ENCODE results near the gene IKBKE. TPM values are rescaled to one million over a fixed set of nuclear protein-coding genes. Genes with fewer than 3 reads are reported as not detected.

IKBKE gene
- polyA plus RNA-seq, 2 of the 4 experiments (the other 2 are of a cell fraction): 6.3 to 6.4 TPM

GRCh38 chr1:206540044-206540780 is 69.9 kb downstream of the IKBKE start:
- no peak for FAIRE-seq
- ChIA-PET POLR2A (interaction anchor here (0.8 kb wide), 1 partner anchor 15 kb away, joined by 3 read pairs; no protein-coding TSS in a partner anchor), CTCF (interaction anchor here (0.7 to 14.4 kb wide), 5 partner anchors 25 to 53 kb away, joined by 3 to 219 read pairs (median 16); no protein-coding TSS in a partner anchor)
- 70% methylated on average over 6 of the region's 8 CpGs for WGBS (ENCODE audit: missing lambda C conversion rate)
- TF ChIP-seq FOSL2 (IDR thresholded peaks at IDR 0.05) (no peak), FOSL2 (CRISPR knock-in tag; IDR thresholded peaks at IDR 0.05) (no peak), TP53 (CRISPR knock-in tag; IDR thresholded peaks at IDR 0.05) (no peak), RARB (CRISPR knock-in tag; IDR thresholded peaks at IDR 0.05) (no peak), EHMT2 (IDR thresholded peaks at IDR 0.05; ENCODE audit: low read depth) (no peak), POLR2A (IDR thresholded peaks at IDR 0.05; ENCODE audit: low read length) (no peak), SMC3 (IDR thresholded peaks at IDR 0.05) (no peak), POLR2AphosphoS2 (conservative IDR thresholded peaks at IDR 0.05; ENCODE audit: low read length) (no peak), CHD2 (IDR thresholded peaks at IDR 0.05; ENCODE audit: low read length, partially characterized antibody) (no peak), RFX5 (IDR thresholded peaks at IDR 0.05) (no peak), HOXB13 (CRISPR knock-in tag; IDR thresholded peaks at IDR 0.05; ENCODE audit: low read depth) (no peak), CEBPB (IDR thresholded peaks at IDR 0.05) (no peak), JUN (IDR thresholded peaks at IDR 0.05) (no peak), RNF2 (IDR thresholded peaks at IDR 0.05; ENCODE audit: borderline replicate concordance, low read depth) (no peak), SREBF2 (IDR thresholded peaks at IDR 0.05) (no peak)
- TF ChIP-seq, protein P1, sequence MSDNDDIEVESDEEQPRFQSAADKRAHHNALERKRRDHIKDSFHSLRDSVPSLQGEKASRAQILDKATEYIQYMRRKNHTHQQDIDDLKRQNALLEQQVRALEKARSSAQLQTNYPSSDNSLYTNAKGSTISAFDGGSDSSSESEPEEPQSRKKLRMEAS (IDR thresholded peaks at IDR 0.05): no peak
- no peak overlapping the region for H3K27ac ChIP-seq
- no peak for DNase-seq (ENCODE audit: low read depth in 1 of 2, low spot score in 1 of 2)
- H3K4me2 ChIP-seq: no peak overlapping the region
- no peak overlapping the region for H3K4me3 ChIP-seq
- H3K4me1 ChIP-seq: no peaks in the 10 kb centered on the region
- no peak for ATAC-seq
- H3K9me3 ChIP-seq: no peaks in the 10 kb centered on the region

DNA sequence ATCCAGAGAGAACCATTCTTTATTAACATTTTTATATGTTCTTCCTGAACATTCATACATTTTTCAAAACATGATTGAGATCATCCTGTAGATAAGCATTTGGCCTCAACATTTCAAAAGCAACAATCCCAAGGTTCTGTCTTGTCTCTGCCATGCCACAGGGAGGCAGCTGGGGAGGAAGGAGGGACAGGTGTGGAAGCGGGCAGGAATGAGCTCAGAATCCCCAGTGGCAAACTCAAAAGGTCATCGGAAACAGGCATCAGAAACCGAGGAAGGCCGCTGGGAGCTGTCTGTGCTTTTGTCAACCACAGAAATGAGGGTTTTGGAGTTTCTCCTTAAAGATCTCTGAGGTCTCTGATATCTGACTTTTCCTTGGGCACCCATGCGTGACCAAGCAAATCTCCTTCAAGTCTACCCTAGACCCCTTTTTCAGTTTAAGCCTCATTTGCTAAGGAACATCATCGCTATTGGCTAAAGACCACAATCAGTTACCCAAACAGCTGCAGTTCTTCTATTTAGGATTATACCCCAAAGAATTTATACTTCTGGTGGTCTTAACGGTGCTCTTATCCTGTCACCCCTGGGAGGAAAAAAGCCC is 71.1 kb downstream of the IKBKE start:
- ChIA-PET POLR2A (interaction anchor here (0.8 kb wide), 1 partner anchor 14 kb away, joined by 3 read pairs; no protein-coding TSS in a partner anchor), CTCF (interaction anchor here (0.6 to 14.4 kb wide), 7 partner anchors 14 to 441 kb away, joined by 3 to 219 read pairs (median 4); no protein-coding TSS in a partner anchor)
- WGBS (ENCODE audit: missing lambda C conversion rate): 87% methylated on average over 7 of the region's 7 CpGs
- no peak for TF ChIP-seq POLR2A (IDR thresholded peaks at IDR 0.05; ENCODE audit: low read length)
- no peak for TF ChIP-seq FOSL2 (IDR thresholded peaks at IDR 0.05)
- TF ChIP-seq FOSL2 (CRISPR knock-in tag; IDR thresholded peaks at IDR 0.05): no peak
- TF ChIP-seq RCOR1 (IDR thresholded peaks at IDR 0.05; ENCODE audit: low read depth, low read length): no peak
- TF ChIP-seq POLR2AphosphoS2 (conservative IDR thresholded peaks at IDR 0.05; ENCODE audit: low read length): no peak
- TF ChIP-seq ZNF302 (CRISPR knock-in tag; IDR thresholded peaks at IDR 0.05): no peak
- TF ChIP-seq SMC3 (IDR thresholded peaks at IDR 0.05): no peak
- TF ChIP-seq, protein P2, sequence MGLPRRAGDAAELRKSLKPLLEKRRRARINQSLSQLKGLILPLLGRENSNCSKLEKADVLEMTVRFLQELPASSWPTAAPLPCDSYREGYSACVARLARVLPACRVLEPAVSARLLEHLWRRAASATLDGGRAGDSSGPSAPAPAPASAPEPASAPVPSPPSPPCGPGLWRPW (IDR thresholded peaks at IDR 0.05): no peak
- no peak for TF ChIP-seq KDM1A (IDR thresholded peaks at IDR 0.05; ENCODE audit: low read depth)
- no peak for TF ChIP-seq HEYL (CRISPR knock-in tag; IDR thresholded peaks at IDR 0.05)
- TF ChIP-seq, protein P1 (IDR thresholded peaks at IDR 0.05): no peak
- TF ChIP-seq FOSB (CRISPR knock-in tag; IDR thresholded peaks at IDR 0.05): no peak
- TF ChIP-seq, protein P3, sequence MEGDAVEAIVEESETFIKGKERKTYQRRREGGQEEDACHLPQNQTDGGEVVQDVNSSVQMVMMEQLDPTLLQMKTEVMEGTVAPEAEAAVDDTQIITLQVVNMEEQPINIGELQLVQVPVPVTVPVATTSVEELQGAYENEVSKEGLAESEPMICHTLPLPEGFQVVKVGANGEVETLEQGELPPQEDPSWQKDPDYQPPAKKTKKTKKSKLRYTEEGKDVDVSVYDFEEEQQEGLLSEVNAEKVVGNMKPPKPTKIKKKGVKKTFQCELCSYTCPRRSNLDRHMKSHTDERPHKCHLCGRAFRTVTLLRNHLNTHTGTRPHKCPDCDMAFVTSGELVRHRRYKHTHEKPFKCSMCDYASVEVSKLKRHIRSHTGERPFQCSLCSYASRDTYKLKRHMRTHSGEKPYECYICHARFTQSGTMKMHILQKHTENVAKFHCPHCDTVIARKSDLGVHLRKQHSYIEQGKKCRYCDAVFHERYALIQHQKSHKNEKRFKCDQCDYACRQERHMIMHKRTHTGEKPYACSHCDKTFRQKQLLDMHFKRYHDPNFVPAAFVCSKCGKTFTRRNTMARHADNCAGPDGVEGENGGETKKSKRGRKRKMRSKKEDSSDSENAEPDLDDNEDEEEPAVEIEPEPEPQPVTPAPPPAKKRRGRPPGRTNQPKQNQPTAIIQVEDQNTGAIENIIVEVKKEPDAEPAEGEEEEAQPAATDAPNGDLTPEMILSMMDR (IDR thresholded peaks at IDR 0.05): no peak
- Histone ChIP-seq H3K27ac (no peak overlapping the region), H3K4me1 (no peaks in the 10 kb centered on the region), H3K9me3 (no peaks in the 10 kb centered on the region), H3K4me3 (no peak overlapping the region), H3K4me2 (no peak overlapping the region)
- ATAC-seq (no peak), FAIRE-seq (no peak), DNase-seq (ENCODE audit: low read depth in 1 of 2, low spot score in 1 of 2) (no peak)
